ENCODE measurements around the gene ARFGEF3. TPM values are rescaled to one million over a fixed set of nuclear protein-coding genes. Genes with fewer than 3 reads are reported as not detected.
A peak's percentile ranks its signal among the peaks of the same experiment; 100 is the strongest.

The ARFGEF3 gene
- total and polyA plus RNA-seq, 4 donors, result 4.7 to 28.1 (median 14.0) TPM

- ATAC-seq (ENCODE audit: insufficient read depth, low FRiP score), result no peak
- peak; percentile 11 to 32 (median 15) for DNase-seq
These were observed 116.6 kb downstream of the ARFGEF3 start for GRCh38 chr6:138278326-138278725.

GRCh38 chr6:138285800-138286199 is 124.1 kb downstream of the ARFGEF3 start:
- Histone ChIP-seq H3K9me3 (ENCODE audit: control insufficient read depth in 4 of 4, insufficient read depth in 3 of 4, low read length in 3 of 4) (no peaks in the 10 kb centered on the region), H3K4me1 (ENCODE audit: control insufficient read depth in 5 of 5, insufficient read depth in 5 of 5, low read length in 5 of 5) (peaks cover 0 to 3% (median 0%) of the 10 kb centered on the region in 5 donors), H3K4me3 (no peak overlapping the region), H3K27ac (ENCODE audit: low read depth in 1 of 2, low read length in 1 of 2) (no peak overlapping the region), H3K27me3 (ENCODE audit: control insufficient read depth in 3 of 3, insufficient read depth in 3 of 3, low read length in 2 of 3) (no peaks in the 10 kb centered on the region), H3K36me3 (ENCODE audit: control insufficient read depth in 4 of 4, insufficient read depth in 4 of 4, low read length in 4 of 4) (peaks cover 0 to 7% (median 3%) of the 10 kb centered on the region in 4 donors), H3K9ac (ENCODE audit: insufficient read depth in 1 of 2, low read length in 2 of 2) (no peak overlapping the region)
- ATAC-seq (ENCODE audit: insufficient read depth, low FRiP score) (no peak), DNase-seq (no peak)
- no peak for TF ChIP-seq CTCF (IDR thresholded peaks at IDR 0.05; ENCODE audit: control extremely low read depth, extremely low read depth)
- 88 to 90% methylated on average over 6 of the region's 6 CpGs for WGBS, 2 donors

More at GRCh38 chr6:138278326-138278725, 116.6 kb downstream of the ARFGEF3 start:
- WGBS, 2 donors, result 79 to 80% methylated on average over 12 of the region's 12 CpGs
- no peak overlapping the region for H3K4me3 ChIP-seq
- no peak for TF ChIP-seq CTCF (IDR thresholded peaks at IDR 0.05; ENCODE audit: control extremely low read depth, extremely low read depth)
- no peaks in the 10 kb centered on the region for H3K4me1 ChIP-seq (ENCODE audit: control insufficient read depth in 5 of 5, insufficient read depth in 5 of 5, low read length in 5 of 5)
- no peak overlapping the region for H3K27ac ChIP-seq (ENCODE audit: low read depth in 1 of 2, low read length in 1 of 2)
- no peaks in the 10 kb centered on the region for H3K9me3 ChIP-seq (ENCODE audit: control insufficient read depth in 4 of 4, insufficient read depth in 3 of 4, low read length in 3 of 4)
- no peaks in the 10 kb centered on the region for H3K27me3 ChIP-seq (ENCODE audit: control insufficient read depth in 3 of 3, insufficient read depth in 3 of 3, low read length in 2 of 3)
- H3K36me3 ChIP-seq (ENCODE audit: control insufficient read depth in 4 of 4, insufficient read depth in 4 of 4, low read length in 4 of 4), result peaks cover 0 to 6% (median 2%) of the 10 kb centered on the region in 4 donors
- H3K9ac ChIP-seq (ENCODE audit: insufficient read depth in 1 of 2, low read length in 2 of 2), result no peak overlapping the region

GRCh38 chr6:138286698-138287097 is 125.0 kb downstream of the ARFGEF3 start:
- 96 to 97% methylated on average over 17 of the region's 17 CpGs for WGBS, 2 donors
- TF ChIP-seq CTCF (IDR thresholded peaks at IDR 0.05; ENCODE audit: control extremely low read depth, extremely low read depth), result no peak
- Histone ChIP-seq H3K27ac (ENCODE audit: low read depth in 1 of 2, low read length in 1 of 2) (no peak overlapping the region), H3K9ac (ENCODE audit: insufficient read depth in 1 of 2, low read length in 2 of 2) (no peak overlapping the region), H3K27me3 (ENCODE audit: control insufficient read depth in 3 of 3, insufficient read depth in 3 of 3, low read length in 2 of 3) (no peaks in the 10 kb centered on the region), H3K4me1 (ENCODE audit: control insufficient read depth in 5 of 5, insufficient read depth in 5 of 5, low read length in 5 of 5) (peaks cover 0 to 3% (median 0%) of the 10 kb centered on the region in 5 donors), H3K9me3 (ENCODE audit: control insufficient read depth in 4 of 4, insufficient read depth in 3 of 4, low read length in 3 of 4) (no peaks in the 10 kb centered on the region), H3K36me3 (ENCODE audit: control insufficient read depth in 4 of 4, insufficient read depth in 4 of 4, low read length in 4 of 4) (peaks cover 0 to 5% (median 0%) of the 10 kb centered on the region in 4 donors), H3K4me3 (no peak overlapping the region)
- DNase-seq, result no peak
- ATAC-seq (ENCODE audit: insufficient read depth, low FRiP score), result no peak

All from lung (tissue), 12 donors.